HG02623 (cell line): Measurements from ENCODE around the gene GNAS.

ENCODE experiments used
- ATAC-seq: cut with Tn5 transposase; IDR thresholded peaks from one replicate; pipeline ENCODE4 v1.9.1; 2021; ENCODE audit warnings: moderate library complexity; ENCODE audit not compliant: unreplicated experiment

The GNAS gene

GRCh38 chr20:58853466-58853865, 950 bp downstream of the GNAS start:
- no peak for ATAC-seq

- no peak for ATAC-seq
Observed at GRCh38 chr20:58853976-58854637, 1.6 kb downstream of the GNAS start.

- no peak for ATAC-seq
Observed at GRCh38 chr20:58854638-58855471, 2.3 kb downstream of the GNAS start.

GRCh38 chr20:58855506-58856389, 3.2 kb downstream of the GNAS start:
- ATAC-seq = no peak

- ATAC-seq = no peak
Observed at GRCh38 chr20:58863044-58863790, 10.7 kb downstream of the GNAS start.

- ATAC-seq = no peak
Observed at GRCh38 chr20:58864346-58864745, 11.8 kb downstream of the GNAS start.

- no peak for ATAC-seq
Observed at GRCh38 chr20:58865843-58866242, 13.3 kb downstream of the GNAS start.

- no peak for ATAC-seq
Observed at GRCh38 chr20:58867211-58867610, 14.7 kb downstream of the GNAS start.

GRCh38 chr20:58868795-58869194, 16.3 kb downstream of the GNAS start:
- ATAC-seq = no peak

- no peak for ATAC-seq
Observed at GRCh38 chr20:58869662-58870227, 17.2 kb downstream of the GNAS start.

- no peak for ATAC-seq
Observed at GRCh38 chr20:58870293-58871014, 17.9 kb downstream of the GNAS start.

GRCh38 chr20:58871533-58872102, 19.1 kb downstream of the GNAS start:
- no peak for ATAC-seq

- no peak for ATAC-seq
Observed at GRCh38 chr20:58874469-58874868, 22.0 kb downstream of the GNAS start.

GRCh38 chr20:58875111-58875510, 22.6 kb downstream of the GNAS start:
- ATAC-seq = no peak

- ATAC-seq = no peak
Observed at GRCh38 chr20:58875541-58876134, 23.1 kb downstream of the GNAS start.

GRCh38 chr20:58876437-58876836, 23.9 kb downstream of the GNAS start:
- no peak for ATAC-seq

- no peak for ATAC-seq
Observed at GRCh38 chr20:58877050-58877975, 24.8 kb downstream of the GNAS start.

- ATAC-seq = no peak
Observed at GRCh38 chr20:58877976-58878360, 25.5 kb downstream of the GNAS start.
